ENCODE results near the gene TINAGL1.
A peak's percentile ranks its signal among the peaks of the same experiment; 100 is the strongest.

Gene TINAGL1

DNA sequence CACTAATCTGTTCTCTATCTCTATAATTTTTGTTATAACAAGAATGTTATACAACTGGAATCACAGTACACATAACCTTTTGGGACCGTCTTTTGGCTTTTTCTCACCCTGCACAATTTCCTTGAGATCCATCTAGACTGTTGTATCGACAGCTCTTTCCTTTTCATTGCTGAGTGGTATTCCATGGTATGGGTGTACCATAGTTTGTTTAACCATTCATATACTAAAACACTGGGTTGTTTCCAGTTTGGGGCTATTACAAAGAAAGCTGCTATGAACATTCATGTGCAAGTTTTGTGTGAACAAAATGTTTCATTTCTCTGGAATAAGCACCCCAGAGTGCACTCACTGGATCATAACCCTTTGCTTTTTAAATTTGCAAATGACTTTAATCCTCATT is 25.8 kb downstream of the TINAGL1 start:
- DNase-seq (ENCODE audit: low spot score) = no peak
- no peak for FAIRE-seq

DNA sequence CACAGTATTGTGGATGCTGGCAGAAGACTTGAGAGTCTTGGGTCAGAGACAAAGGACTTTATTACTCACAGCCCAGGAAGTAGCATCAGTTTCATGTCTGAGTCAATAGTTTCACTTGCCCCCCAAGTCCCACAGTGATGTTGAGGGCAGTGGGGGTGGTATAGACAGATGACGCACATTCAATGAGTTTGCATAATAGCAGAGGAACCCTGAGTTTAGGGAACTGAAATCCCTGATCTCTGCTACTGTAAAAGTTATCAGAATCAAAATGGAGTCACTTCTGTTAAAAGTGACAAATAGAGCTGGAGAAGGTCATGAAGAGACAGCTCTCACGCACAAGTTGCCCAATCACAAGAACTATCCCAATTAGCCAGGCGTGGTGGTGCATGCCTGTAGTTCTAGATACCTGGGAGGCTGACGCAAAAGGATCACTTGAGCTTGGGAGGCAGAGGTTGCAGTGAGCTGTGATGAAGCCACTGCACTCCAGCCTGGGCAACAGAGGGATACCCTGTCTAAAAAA is 29.7 kb downstream of the TINAGL1 start:
- FAIRE-seq (no peak), DNase-seq (ENCODE audit: low spot score) (no peak)

DNA sequence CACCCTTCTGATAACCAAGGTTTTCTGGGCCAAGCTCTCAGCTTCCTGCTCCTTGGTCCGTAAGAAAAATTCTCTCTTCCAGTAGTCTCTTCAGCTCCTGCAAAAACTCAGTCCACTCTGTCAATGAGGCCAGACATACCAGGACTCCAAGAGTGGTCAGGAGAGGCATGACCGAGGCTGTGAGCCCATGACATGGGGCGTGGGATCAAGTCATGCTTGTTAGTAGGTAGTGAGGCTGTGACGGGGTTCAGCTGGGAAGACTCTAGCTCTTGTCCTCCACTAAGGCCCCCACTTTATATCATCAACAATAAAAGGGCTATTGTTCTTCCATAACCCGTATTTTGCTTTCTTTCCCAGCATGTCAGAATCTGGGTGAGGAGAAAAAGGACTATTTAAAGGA is 31.0 kb downstream of the TINAGL1 start:
- DNase-seq (ENCODE audit: low spot score) (no peak), FAIRE-seq (no peak)

DNA sequence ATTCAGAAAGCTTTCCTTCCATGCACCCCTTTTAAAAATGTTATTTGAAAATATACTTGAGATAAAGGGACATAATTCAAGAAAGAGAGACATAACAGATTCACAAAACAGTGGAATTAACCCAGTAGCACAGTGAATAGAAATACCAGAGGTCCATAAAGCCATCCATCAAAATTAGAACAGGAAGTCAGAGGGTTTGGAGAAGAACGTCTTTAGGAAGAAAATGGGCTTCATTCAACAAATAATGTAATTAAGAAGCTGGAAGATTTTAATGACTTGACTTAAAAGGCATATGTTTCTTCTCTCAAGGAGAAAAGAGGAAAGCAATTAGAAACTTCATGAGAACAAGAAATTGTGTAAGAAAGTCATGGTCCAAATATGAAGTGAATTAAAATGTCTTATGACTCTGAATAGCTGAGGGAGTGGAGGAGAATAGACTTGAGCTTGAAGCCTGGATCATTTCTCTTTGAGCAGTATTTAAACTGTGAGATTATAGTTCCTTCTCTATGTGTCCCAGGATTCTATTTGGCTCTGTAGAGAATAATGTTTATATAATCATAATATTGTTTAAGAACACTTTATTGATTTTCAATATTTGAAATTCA is 33.3 kb downstream of the TINAGL1 start:
- DNase-seq (ENCODE audit: low spot score) (no peak), FAIRE-seq (no peak)

DNA sequence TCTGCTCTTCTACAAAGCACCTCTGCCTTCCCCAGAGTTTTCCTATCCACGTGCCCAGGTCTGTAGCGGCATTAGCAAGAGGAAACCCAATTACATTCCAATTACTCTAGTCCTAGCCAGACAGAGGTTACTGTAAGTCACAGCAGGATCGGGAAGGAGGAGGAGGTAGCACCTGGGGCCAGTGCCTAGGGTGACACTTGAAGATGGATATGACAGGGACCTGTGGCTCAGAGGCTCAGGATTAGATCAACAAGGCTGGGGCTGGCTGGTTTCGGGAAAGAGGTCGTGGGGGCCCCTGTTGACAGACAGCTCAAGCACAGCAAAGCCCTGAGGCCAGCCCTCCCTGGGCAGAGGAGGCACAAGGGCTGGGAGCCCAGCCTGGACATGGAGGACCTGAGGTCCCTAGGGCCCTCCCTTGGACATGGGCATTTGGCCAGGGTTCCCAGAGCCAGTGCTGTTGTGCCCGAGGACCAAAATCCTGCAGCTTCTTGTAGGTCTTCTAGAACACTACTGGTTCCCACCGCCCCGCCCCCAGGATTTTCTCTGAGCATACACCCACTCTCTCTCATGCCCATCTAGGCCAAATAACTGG is 38.2 kb downstream of the TINAGL1 start:
- no peak for FAIRE-seq
- no peak for DNase-seq (ENCODE audit: low spot score)

DNA sequence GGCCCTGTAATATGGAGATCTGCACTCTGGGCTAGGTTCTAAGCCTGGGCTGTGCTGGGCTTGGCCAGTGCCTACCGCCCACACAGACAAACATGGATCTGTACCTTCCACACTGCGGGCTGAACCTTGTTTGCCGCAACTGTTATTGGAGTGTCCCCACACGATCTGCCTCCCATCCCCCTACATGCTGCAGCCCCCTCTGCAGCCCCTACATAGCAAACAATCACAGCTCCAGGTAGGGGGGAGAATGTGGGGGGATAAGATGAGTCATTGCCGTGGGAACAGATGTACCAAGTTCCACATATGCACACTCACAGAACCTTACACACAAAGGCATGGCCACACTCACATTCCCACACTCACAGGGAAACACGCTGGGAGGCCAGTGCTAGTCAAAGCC is 39.1 kb downstream of the TINAGL1 start:
- FAIRE-seq = no peak
- no peak for DNase-seq (ENCODE audit: low spot score)

DNA sequence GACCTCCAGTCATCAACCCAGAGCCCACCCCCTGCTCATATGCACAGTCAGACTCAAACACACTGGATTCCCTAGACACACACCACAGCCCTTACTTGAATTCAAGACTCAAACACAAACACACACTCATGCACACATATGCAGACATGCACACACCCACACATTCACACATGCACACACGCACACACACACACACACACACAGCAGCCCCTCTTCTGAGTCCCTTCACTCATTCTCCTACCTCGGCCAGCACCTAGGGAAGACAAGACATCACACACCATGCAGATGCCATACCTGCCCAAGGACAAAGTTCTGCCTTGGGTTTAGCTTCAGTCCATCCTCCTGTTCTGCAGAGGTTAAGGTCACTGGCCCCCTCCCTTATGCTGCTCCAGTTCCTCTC is 39.6 kb downstream of the TINAGL1 start:
- no peak for FAIRE-seq
- DNase-seq (ENCODE audit: low spot score) = no peak

DNA sequence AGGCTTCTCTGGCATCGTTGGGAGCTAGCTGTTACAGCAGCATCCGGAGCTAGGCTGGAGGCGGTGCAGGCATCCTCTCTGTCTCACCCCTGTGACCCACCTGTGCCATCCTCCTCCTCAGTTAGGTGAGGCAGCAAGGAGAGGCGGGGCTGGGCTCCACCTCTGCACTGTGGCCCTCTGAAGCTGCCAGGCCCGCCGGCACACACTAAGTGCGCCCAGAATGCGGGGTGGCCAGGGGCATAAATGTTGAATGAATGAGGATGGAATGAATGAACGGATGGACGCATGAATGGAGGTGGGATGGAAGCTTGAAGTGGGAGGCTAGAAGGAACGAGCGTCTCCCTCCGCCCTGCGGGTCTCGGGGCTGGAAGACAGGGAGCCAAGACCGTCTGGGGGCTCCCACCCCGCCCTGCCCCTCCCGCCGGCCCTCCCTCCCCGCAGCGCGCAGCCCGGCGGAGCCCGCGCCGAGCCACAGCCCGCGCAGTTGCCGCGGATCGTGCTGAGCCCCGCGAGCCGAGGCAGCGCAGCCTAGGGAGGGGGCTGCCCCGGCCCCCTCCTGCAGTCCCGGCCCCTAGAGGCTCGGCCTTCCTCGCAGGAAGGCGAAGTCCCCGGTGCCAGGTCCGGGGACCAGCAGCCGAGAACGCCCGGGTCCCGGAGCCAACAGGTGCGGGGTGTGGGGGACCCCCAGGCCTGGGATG is 41.1 kb downstream of the TINAGL1 start, which contains the start of gene HCRTR1:
TSS of gene HCRTR1 (plus strand) at position 472 of the 698 bp plus-strand sequence. CDS start 1,504 bp downstream, outside the sequence.
- no peak for DNase-seq (ENCODE audit: low spot score)
- no peak for FAIRE-seq

DNA sequence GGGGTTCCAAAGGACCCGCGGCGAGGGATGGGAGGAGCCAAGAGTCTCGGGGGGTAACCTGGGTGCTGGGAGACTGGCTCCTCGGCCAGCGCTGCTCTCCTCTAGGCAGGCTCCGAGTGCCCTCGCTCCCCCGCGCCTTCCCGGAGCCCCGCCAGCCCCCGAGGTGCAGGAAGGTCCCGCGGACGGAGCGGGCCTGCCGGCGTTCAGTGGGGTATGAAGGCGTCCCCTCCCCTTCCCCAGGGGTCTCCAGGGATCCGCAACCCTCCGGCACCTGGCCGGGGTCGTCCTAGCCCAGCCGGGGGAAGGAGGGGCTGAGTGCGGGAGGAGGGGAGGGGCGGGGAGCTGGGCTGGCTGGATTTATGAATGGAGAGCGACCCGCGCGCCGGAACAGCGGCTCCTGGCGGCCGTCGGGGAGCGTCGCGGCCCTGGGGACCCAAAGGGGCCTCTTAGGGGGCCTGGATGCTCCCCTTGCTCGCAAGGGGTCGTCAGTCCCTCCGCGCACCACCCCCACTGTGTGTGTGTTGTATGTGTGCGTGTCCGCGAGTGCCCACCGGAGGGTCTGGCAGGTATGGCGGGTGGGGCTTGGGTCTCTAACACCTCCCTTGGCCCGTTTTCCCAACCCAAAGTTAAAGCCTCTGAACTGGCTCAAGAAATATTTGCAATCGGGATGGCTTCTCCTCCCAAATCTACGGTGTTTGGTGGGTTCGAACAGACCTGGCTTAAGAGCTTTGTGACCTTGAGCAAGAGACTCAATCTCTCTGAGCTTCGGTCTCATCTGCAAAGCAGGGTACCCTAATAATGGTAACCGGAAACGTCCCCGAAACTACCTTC is 41.8 kb downstream of the TINAGL1 start:
- DNase-seq (ENCODE audit: low spot score) (no peak), FAIRE-seq (no peak)

DNA sequence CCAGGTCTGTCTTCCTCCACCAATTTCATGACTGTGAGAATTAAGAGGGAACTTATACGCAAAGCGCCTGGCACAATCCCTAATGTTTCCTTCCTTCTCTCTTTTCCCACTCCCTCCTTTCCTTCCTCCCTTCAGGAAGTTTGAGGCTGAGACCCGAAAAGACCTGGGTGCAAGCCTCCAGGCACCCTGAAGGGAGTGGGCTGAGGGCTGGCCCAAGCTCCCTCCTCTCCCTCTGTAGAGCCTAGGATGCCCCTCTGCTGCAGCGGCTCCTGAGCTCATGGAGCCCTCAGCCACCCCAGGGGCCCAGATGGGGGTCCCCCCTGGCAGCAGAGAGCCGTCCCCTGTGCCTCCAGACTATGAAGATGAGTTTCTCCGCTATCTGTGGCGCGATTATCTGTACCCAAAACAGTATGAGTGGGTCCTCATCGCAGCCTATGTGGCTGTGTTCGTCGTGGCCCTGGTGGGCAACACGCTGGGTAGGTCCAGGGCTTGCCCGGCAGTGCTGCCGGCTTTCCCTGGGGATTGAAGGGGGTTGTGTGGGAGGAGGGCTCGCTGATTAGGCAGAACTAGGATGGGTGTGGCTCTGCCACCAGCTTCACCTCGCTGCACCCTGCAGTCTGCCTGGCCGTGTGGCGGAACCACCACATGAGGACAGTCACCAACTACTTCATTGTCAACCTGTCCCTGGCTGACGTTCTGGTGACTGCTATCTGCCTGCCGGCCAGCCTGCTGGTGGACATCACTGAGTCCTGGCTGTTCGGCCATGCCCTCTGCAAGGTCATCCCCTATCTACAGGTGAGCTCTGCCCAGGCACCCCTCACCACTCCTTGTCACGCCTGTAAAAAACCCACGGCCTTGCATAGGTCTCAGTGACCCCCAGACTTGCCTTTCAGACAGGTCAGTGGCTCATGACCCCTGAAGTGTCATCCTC is 42.9 kb downstream of the TINAGL1 start:
- FAIRE-seq (no peak), DNase-seq (ENCODE audit: low spot score) (no peak)

DNA sequence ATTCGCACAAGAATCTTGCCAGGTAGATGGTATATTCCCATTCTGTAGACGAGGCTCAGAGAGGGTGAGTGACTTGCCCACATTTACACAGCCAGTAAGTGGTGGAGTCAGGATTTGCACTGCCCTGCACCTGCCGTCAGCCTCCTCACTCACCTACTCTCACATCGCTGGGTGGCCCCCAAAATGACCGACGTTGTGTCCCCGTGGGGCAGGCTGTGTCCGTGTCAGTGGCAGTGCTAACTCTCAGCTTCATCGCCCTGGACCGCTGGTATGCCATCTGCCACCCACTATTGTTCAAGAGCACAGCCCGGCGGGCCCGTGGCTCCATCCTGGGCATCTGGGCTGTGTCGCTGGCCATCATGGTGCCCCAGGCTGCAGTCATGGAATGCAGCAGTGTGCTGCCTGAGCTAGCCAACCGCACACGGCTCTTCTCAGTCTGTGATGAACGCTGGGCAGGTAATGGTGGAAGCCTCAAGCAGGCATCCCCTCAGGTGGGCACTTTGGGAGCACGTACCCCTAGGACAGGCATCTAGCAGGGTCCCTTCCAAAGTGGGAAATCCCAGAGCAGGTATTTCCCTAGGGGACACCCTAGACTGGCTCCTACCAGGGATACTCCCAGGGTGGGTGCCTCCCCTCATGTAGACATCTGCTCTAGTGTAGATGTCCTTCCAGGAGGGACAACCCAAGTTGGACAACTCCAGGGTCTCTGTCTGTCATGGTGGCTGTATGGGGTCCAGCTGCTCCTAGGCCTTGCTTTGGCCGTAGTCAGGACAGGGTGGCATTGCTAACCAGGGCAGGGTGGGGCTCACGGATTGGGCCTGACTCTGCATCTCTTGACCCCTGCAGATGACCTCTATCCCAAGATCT is 44.5 kb downstream of the TINAGL1 start:
- DNase-seq (ENCODE audit: low spot score) (no peak), FAIRE-seq (no peak)

DNA sequence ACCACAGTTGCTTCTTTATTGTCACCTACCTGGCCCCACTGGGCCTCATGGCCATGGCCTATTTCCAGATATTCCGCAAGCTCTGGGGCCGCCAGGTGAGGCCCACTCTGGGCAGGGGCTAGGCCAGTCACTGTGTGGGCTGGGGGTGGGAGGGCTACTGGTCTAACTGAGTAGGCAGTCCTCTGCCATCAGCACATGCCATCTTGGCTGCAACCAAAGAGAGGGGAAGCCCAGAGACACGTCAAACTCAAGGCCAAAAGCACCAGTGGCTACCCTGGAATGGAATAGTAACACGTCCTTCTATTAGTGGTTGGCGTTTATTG is 45.1 kb downstream of the TINAGL1 start:
- FAIRE-seq = no peak

DNA sequence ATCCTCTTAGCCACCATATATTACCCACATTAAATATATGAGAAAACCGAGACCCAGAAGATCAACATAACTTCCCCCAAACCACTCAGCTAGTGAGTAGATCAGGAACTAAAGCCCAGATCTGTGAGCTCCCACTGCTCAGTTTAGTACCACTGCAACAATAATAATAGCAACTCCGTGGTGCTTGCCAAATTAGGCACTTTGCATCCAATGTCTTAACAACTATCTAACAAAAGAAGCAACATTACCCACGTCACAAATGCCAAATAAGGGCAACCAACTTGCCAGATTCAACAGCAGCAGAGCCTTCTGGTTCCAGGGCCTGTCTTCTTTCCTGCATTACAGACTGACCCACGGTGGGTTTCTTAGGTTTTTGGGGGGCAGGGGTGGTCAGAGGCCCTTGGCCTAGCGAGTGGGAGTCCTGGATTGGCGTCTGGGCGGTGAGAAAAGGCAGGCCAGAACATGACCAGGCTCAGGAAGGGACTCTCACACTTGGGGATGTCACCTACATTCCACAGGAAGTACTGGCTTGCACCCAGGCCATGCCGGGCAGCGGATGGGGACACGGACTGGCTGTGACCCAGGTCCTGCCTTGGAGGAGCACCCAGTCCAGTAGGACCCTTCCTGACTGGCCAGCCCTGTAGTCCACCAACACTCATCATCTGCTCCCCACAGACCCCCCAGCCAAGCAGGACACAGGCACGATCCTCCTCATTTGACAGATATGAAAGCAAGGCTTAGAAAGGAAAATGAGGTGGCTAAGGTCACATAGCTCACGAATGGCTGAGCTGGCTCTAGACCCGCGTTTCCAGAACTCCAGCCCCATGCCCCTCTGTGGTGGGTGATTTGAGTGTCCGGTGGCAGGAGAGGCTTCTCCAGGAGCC is 45.8 kb downstream of the TINAGL1 start:
- DNase-seq (ENCODE audit: low spot score) (no peak), FAIRE-seq (no peak)

More for the DNA sequence above, 45.1 kb downstream of the TINAGL1 start:
- DNase-seq (ENCODE audit: low spot score) = no peak

DNA sequence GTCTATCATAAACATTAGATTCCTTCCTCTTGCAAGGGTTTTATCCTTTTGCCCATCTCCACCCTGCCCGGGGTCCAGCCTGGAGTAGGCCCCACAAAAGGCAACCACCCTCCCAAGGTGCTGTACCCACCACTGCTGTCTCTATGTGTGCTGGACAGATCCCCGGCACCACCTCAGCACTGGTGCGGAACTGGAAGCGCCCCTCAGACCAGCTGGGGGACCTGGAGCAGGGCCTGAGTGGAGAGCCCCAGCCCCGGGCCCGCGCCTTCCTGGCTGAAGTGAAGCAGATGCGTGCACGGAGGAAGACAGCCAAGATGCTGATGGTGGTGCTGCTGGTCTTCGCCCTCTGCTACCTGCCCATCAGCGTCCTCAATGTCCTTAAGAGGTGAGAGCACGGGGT is 47.0 kb downstream of the TINAGL1 start:
- FAIRE-seq (no peak), DNase-seq (ENCODE audit: low spot score) (no peak)

DNA sequence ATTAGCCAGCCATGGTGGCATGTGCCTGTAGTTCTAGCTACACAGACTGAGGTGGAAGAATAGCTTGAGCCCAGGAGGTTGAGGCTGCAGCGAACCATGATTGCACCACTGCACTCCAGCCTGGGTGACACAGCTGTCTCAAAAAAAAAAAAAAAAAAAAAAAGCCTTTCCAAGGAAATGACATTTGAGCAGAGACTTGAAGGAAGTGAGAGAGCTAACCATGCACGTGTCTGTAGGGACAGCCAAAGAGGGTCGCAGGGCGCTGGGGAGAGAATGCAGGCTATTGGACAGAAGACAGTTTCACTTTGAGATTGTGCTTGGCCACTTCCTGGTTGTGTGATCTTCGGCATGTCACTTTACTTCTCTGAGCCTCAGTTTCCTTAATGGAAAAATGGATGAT is 48.0 kb downstream of the TINAGL1 start:
- FAIRE-seq (no peak), DNase-seq (ENCODE audit: low spot score) (no peak)

DNA sequence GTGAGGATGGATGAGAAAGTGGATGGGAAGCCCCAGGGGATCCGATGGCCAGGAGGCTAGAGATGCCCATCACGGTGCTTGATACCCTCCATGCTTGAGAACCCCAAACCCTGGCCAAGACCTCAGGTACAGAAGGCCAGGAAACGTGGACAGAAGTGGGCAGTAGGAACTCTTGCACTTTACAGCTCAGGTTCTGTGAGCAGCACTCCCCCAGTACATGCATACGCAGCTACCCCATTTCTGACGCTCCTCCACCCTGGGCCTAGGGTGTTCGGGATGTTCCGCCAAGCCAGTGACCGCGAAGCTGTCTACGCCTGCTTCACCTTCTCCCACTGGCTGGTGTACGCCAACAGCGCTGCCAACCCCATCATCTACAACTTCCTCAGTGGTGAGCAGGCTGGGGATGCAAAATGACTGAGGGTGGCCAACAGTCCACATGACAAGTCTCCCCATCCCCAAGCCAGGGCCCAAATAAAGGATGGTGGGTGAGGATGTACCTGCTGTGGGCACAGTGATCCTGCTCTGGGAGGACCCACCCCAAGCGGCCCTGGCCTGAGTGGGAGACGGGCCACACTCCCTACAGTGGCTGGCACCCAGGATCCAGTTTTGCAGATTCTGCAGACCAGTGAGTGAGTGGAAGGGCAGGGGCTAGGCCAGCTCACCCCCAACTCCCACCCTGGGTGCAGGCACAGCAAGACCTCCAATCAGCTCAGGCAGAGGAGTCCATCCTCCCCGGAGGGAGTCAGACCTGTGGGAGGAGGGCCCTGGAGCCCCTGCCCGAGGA is 48.6 kb downstream of the TINAGL1 start:
- FAIRE-seq (no peak), DNase-seq (ENCODE audit: low spot score) (no peak)

DNA sequence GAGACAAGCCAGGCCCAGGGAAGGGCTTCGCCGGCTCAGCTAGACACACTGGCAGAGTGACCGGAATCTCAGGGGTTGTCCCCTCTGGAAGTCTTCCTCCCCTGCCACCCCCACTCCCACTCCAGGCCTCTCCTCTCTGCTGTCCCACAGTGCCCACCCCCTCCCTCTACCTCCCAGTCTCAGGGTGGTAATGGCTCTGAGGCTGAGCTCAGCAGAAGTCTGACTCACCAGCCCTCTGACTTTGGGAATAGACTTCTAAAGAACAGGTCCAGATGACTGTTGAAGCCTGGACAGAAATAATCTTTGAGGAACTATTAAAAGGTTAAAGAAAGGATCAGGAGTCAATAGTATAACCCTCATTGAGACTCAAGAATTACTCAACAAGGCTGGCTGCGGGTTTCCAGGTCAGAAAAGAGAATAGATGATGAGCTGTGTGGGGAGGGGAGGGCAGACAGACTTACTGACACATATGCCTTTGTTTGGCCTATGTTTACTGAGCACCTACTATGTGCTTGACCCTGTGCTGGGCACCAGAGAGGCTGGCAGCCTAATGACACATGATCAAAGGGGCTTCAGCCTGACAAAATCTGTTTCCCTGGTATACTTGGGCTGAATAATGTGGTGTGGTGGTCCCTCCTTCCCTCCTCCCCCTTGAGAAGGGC is 49.4 kb downstream of the TINAGL1 start:
- FAIRE-seq (no peak), DNase-seq (ENCODE audit: low spot score) (peak; percentile 11)
